ENCODE measurements around the gene TH.

TH gene

GRCh38 chr11:2212411-2213251, 41.0 kb upstream of the TH start:
- Mint-ChIP-seq H3K27ac (no peak overlapping the region), H3K4me3 (no peak overlapping the region), H3K27me3 (no peaks in the 10 kb centered on the region), H3K36me3 (ENCODE audit: low read depth) (no peaks in the 10 kb centered on the region), H3K4me1 (ENCODE audit: low read depth) (peaks cover 17% of the 10 kb centered on the region), H3K9me3 (no peaks in the 10 kb centered on the region)
- DNase-seq = peak; percentile 33

GRCh38 chr11:2211113-2211971, 39.7 kb upstream of the TH start:
- Mint-ChIP-seq H3K9me3 (no peaks in the 10 kb centered on the region), H3K4me3 (no peak overlapping the region), H3K27me3 (no peaks in the 10 kb centered on the region), H3K4me1 (ENCODE audit: low read depth) (peaks cover 17% of the 10 kb centered on the region), H3K36me3 (ENCODE audit: low read depth) (no peaks in the 10 kb centered on the region), H3K27ac (no peak overlapping the region)
- peak; percentile 18 for DNase-seq

- no peaks in the 10 kb centered on the region for H3K36me3 Mint-ChIP-seq (ENCODE audit: low read depth)
- no peak overlapping the region for H3K4me3 Mint-ChIP-seq
- no peak overlapping the region for H3K27ac Mint-ChIP-seq
- no peaks in the 10 kb centered on the region for H3K27me3 Mint-ChIP-seq
- peak; percentile 19 for DNase-seq
- H3K4me1 Mint-ChIP-seq (ENCODE audit: low read depth) = peaks cover 17% of the 10 kb centered on the region
- no peaks in the 10 kb centered on the region for H3K9me3 Mint-ChIP-seq
Observed at GRCh38 chr11:2210366-2211112, 38.9 kb upstream of the TH start.

- no peak overlapping the region for H3K4me3 Mint-ChIP-seq
- DNase-seq = peak; percentile 18
- H3K36me3 Mint-ChIP-seq (ENCODE audit: low read depth) = no peaks in the 10 kb centered on the region
- H3K27ac Mint-ChIP-seq = no peak overlapping the region
- H3K27me3 Mint-ChIP-seq = no peaks in the 10 kb centered on the region
- no peaks in the 10 kb centered on the region for H3K9me3 Mint-ChIP-seq
- peaks cover 17% of the 10 kb centered on the region for H3K4me1 Mint-ChIP-seq (ENCODE audit: low read depth)
Observed at GRCh38 chr11:2209900-2210321, 38.3 kb upstream of the TH start.

- Mint-ChIP-seq H3K9me3 (no peaks in the 10 kb centered on the region), H3K36me3 (ENCODE audit: low read depth) (no peaks in the 10 kb centered on the region), H3K4me3 (no peak overlapping the region), H3K4me1 (ENCODE audit: low read depth) (peaks cover 16% of the 10 kb centered on the region), H3K27me3 (no peaks in the 10 kb centered on the region), H3K27ac (no peak overlapping the region)
- peak; percentile 20 for DNase-seq
Observed at GRCh38 chr11:2209370-2209801, 37.8 kb upstream of the TH start.

GRCh38 chr11:2208691-2209369, 37.2 kb upstream of the TH start:
- Mint-ChIP-seq H3K36me3 (ENCODE audit: low read depth) (no peaks in the 10 kb centered on the region), H3K9me3 (no peaks in the 10 kb centered on the region), H3K4me1 (ENCODE audit: low read depth) (peaks cover 10% of the 10 kb centered on the region), H3K27me3 (no peaks in the 10 kb centered on the region), H3K4me3 (no peak overlapping the region), H3K27ac (no peak overlapping the region)
- DNase-seq = peak; percentile 21

GRCh38 chr11:2207773-2208621, 36.4 kb upstream of the TH start:
- DNase-seq = peak; percentile 23
- Mint-ChIP-seq H3K4me3 (no peak overlapping the region), H3K4me1 (ENCODE audit: low read depth) (peaks cover 4% of the 10 kb centered on the region), H3K27me3 (no peaks in the 10 kb centered on the region), H3K27ac (no peak overlapping the region), H3K9me3 (no peaks in the 10 kb centered on the region), H3K36me3 (ENCODE audit: low read depth) (no peaks in the 10 kb centered on the region)

- H3K36me3 Mint-ChIP-seq (ENCODE audit: low read depth) = no peaks in the 10 kb centered on the region
- peaks cover 1% of the 10 kb centered on the region for H3K4me1 Mint-ChIP-seq (ENCODE audit: low read depth)
- no peak overlapping the region for H3K27ac Mint-ChIP-seq
- peak; percentile 21 for DNase-seq
- H3K4me3 Mint-ChIP-seq = no peak overlapping the region
- H3K9me3 Mint-ChIP-seq = no peaks in the 10 kb centered on the region
- no peaks in the 10 kb centered on the region for H3K27me3 Mint-ChIP-seq
Observed at GRCh38 chr11:2207212-2207611, 35.6 kb upstream of the TH start.

GRCh38 chr11:2205981-2206690, 34.5 kb upstream of the TH start:
- DNase-seq = peak; percentile 7
- H3K4me3 Mint-ChIP-seq = no peak overlapping the region
- no peaks in the 10 kb centered on the region for H3K9me3 Mint-ChIP-seq
- no peaks in the 10 kb centered on the region for H3K36me3 Mint-ChIP-seq (ENCODE audit: low read depth)
- no peaks in the 10 kb centered on the region for H3K4me1 Mint-ChIP-seq (ENCODE audit: low read depth)
- no peaks in the 10 kb centered on the region for H3K27me3 Mint-ChIP-seq
- no peak overlapping the region for H3K27ac Mint-ChIP-seq

GRCh38 chr11:2205214-2205720, 33.7 kb upstream of the TH start:
- H3K36me3 Mint-ChIP-seq (ENCODE audit: low read depth) = no peaks in the 10 kb centered on the region

GRCh38 chr11:2204361-2205213, 33.0 kb upstream of the TH start:
- DNase-seq = peak; percentile 22
- Mint-ChIP-seq H3K27me3 (no peaks in the 10 kb centered on the region), H3K36me3 (ENCODE audit: low read depth) (no peaks in the 10 kb centered on the region), H3K4me3 (no peak overlapping the region), H3K4me1 (ENCODE audit: low read depth) (no peaks in the 10 kb centered on the region), H3K9me3 (no peaks in the 10 kb centered on the region), H3K27ac (no peak overlapping the region)

More at GRCh38 chr11:2205214-2205720, 33.7 kb upstream of the TH start:
- peak; percentile 2 for DNase-seq
- H3K4me1 Mint-ChIP-seq (ENCODE audit: low read depth) = no peaks in the 10 kb centered on the region
- no peak overlapping the region for H3K4me3 Mint-ChIP-seq
- no peaks in the 10 kb centered on the region for H3K27me3 Mint-ChIP-seq
- no peak overlapping the region for H3K27ac Mint-ChIP-seq
- H3K9me3 Mint-ChIP-seq = no peaks in the 10 kb centered on the region
